Uterus (tissue), 4 donors: ENCODE data around the gene CADM2. TPM values are rescaled to one million over a fixed set of nuclear protein-coding genes. Genes with fewer than 3 reads are reported as not detected.

Experiments used
- DNase-seq, 2 donors: peaks; one replicate each; pipeline ENCODE4 v3.0.0-alpha.2; 2019 to 2020
- H3K27ac ChIP-seq, 2 donors: fragments of 200-600 bp; sonication (generic); 1 replicate in 1 of 2; 2 replicates in 1 of 2; pipeline ENCODE4 v1.5.1; 2016 to 2018
- H3K27me3 ChIP-seq, 2 donors: fragments of 200-600 bp; sonication (generic); one replicate each; pipeline ENCODE4 v1.5.1; 2018 to 2019; ENCODE audit warnings: control low read depth in 1 of 2
- H3K36me3 ChIP-seq, 2 donors: fragments of 200-600 bp; sonication (generic); one replicate each; pipeline ENCODE4 v1.5.1; 2019; ENCODE audit warnings: control low read depth in 1 of 2
- H3K4me1 ChIP-seq, 2 donors: fragments of 200-600 bp; sonication (generic); one replicate each; pipeline ENCODE4 v1.5.1; 2018 to 2019; ENCODE audit warnings: control low read depth in 1 of 2
- H3K4me3 ChIP-seq, 2 donors: fragments of 200-600 bp; sonication (generic); 1 replicate in 1 of 2; 2 replicates in 1 of 2; pipeline ENCODE4 v1.5.1; 2018 to 2019; ENCODE audit warnings: mild to moderate bottlenecking in 1 of 2
- H3K9me3 ChIP-seq, 2 donors: fragments of 200-600 bp; sonication (generic); one replicate each; pipeline ENCODE4 v1.5.1; 2019; ENCODE audit warnings: control low read depth in 1 of 2
- POLR2A ChIP-seq, 2 donors: fragments of 450-650 bp; IDR thresholded peaks; one replicate each; pipeline ENCODE4 v1.6.1; 2016; ENCODE audit warnings: antibody characterized with exemption in 2 of 2, mild to moderate bottlenecking in 1 of 2, moderate library complexity in 1 of 2
- intact Hi-C: fragments of 100-400 bp; cut with DNase I; formaldehyde crosslinking; loops from one replicate; pipeline ENCODE4 v1.15.1; 2023; ENCODE audit warnings: low total_unique reads
- total RNA-seq, 4 donors: library from RNA; depleted of rRNA in 3 of 4; stranded (reverse); fragments of >200 nt in 3 of 4; gene quantifications; one replicate each; pipeline versions ENCODE4 v1.1.0 to v1.2.4, GENCODE V29; 2014 to 2023
- TF ChIP-seq, protein P1 (sequence below), 4 experiments: fragments of 200-600 bp in 2 of 4; fragments of 450-650 bp in 2 of 4; sonication (generic) in 2 of 4; IDR thresholded peaks; one replicate each; pipeline ENCODE4 v1.5.1; 2016 to 2019; ENCODE audit warnings: antibody characterized with exemption in 4 of 4, mild to moderate bottlenecking in 2 of 4, moderate library complexity in 1 of 4
- donor health status: DM: yes; HTN: yes; CAD: no.

Gene CADM2
- total RNA-seq, 4 donors from 2014 or later, result 0.29 to 6.6 (median 0.85) TPM; not detected in 1

DNA sequence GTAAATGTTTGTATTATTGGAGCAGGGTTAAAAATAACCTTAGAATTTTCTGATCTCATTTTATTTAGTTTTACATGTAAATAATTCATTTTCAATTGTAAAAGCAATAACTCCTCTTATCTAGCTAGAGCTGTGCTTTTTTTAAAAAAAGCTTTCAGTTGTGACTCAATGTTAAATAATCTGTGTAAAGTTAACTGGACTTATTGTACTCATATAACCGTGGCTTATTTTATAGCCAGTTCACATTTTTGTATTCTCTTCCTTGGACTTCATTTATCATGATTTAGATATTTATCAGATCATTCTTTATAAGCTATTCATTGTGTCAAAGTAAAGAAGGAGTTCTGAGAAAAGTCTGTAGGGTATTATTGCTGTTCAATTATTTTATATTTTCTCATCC is 435.6 kb downstream of the CADM2 start:
- H3K27me3 ChIP-seq, result no peaks in the 10 kb centered on the region
- intact Hi-C loops, result no loop called here
- H3K36me3 ChIP-seq, result no peaks in the 10 kb centered on the region
- H3K9me3 ChIP-seq, result no peaks in the 10 kb centered on the region
- TF ChIP-seq, protein P1, sequence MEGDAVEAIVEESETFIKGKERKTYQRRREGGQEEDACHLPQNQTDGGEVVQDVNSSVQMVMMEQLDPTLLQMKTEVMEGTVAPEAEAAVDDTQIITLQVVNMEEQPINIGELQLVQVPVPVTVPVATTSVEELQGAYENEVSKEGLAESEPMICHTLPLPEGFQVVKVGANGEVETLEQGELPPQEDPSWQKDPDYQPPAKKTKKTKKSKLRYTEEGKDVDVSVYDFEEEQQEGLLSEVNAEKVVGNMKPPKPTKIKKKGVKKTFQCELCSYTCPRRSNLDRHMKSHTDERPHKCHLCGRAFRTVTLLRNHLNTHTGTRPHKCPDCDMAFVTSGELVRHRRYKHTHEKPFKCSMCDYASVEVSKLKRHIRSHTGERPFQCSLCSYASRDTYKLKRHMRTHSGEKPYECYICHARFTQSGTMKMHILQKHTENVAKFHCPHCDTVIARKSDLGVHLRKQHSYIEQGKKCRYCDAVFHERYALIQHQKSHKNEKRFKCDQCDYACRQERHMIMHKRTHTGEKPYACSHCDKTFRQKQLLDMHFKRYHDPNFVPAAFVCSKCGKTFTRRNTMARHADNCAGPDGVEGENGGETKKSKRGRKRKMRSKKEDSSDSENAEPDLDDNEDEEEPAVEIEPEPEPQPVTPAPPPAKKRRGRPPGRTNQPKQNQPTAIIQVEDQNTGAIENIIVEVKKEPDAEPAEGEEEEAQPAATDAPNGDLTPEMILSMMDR (IDR thresholded peaks at IDR 0.05), result no peak
- TF ChIP-seq POLR2A (IDR thresholded peaks at IDR 0.05), result no peak
- H3K4me1 ChIP-seq, result no peaks in the 10 kb centered on the region
- H3K27ac ChIP-seq, result no peak overlapping the region
- DNase-seq, result no peak
- no peak overlapping the region for H3K4me3 ChIP-seq

DNA sequence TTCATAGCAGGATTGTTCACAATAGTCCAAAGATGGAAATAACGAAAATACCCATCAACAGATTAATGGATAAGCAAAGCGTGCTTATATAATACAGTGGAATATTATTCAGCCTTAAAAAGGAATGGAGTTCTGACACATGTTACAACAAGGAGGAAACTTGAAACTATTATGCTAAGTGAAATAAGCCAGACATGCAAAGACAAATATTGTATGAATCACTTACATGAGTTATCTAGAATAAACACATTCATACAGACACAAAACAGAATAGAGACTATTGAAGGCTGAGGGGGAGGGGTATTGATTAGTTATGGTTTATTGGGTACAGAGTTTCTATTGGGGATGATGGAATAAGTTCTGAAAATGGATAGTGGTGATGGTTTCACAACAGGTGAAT is 438.6 kb downstream of the CADM2 start:
- no peaks in the 10 kb centered on the region for H3K36me3 ChIP-seq
- no peaks in the 10 kb centered on the region for H3K4me1 ChIP-seq
- no peak overlapping the region for H3K4me3 ChIP-seq
- no peak overlapping the region for H3K27ac ChIP-seq
- H3K27me3 ChIP-seq, result no peaks in the 10 kb centered on the region
- intact Hi-C loops, result no loop called here
- DNase-seq, result no peak
- H3K9me3 ChIP-seq, result no peaks in the 10 kb centered on the region
- TF ChIP-seq, protein P1 (IDR thresholded peaks at IDR 0.05), result no peak
- no peak for TF ChIP-seq POLR2A (IDR thresholded peaks at IDR 0.05)

DNA sequence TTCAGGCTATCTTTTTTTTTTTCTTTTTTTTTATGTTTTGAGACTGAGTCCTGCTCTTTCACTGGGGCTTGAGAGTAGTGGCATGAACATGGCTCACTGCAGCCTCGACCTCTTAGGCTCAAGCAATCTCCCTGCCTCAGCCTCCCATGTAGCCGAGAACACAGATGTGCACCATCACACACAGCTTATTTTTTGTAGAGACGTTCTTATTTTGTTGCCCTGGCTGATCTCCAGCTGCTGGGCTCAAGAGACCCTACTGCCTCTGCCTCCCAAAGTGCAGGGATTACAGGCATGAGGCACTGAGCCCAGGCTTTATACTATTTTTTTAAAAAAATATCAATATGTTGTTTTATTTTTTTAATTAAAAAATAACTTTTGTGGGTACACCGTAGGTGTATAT is 467.3 kb downstream of the CADM2 start:
- Histone ChIP-seq H3K27me3 (no peaks in the 10 kb centered on the region), H3K4me1 (no peaks in the 10 kb centered on the region), H3K9me3 (no peaks in the 10 kb centered on the region), H3K4me3 (no peak overlapping the region), H3K36me3 (no peaks in the 10 kb centered on the region), H3K27ac (no peak overlapping the region)
- intact Hi-C loops, result no loop called here
- TF ChIP-seq, protein P1 (IDR thresholded peaks at IDR 0.05), result no peak
- no peak for TF ChIP-seq POLR2A (IDR thresholded peaks at IDR 0.05)
- no peak for DNase-seq

DNA sequence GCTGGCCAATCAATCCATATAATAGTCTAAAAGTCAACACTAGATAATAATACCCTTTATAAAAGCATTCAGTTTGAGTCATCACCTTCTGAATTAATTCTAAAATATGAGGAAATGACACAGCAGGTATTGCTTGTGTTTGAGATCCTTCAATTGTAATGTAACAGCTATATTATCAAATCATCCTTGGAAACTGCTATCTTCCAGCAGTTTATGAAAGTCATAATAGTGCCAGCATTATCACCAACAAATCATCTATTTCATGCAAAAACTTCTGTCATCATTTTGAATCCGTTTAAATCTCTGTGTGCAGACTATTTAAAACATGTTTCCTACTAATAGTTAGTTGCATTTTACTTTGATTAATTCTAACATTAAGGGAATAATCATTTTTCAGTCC is 468.7 kb downstream of the CADM2 start:
- Histone ChIP-seq H3K36me3 (no peaks in the 10 kb centered on the region), H3K27me3 (no peaks in the 10 kb centered on the region), H3K27ac (no peak overlapping the region), H3K9me3 (no peaks in the 10 kb centered on the region), H3K4me3 (no peak overlapping the region), H3K4me1 (no peaks in the 10 kb centered on the region)
- no peak for DNase-seq
- no peak for TF ChIP-seq POLR2A (IDR thresholded peaks at IDR 0.05)
- TF ChIP-seq, protein P1 (IDR thresholded peaks at IDR 0.05), result no peak
- intact Hi-C loops, result no loop called here

DNA sequence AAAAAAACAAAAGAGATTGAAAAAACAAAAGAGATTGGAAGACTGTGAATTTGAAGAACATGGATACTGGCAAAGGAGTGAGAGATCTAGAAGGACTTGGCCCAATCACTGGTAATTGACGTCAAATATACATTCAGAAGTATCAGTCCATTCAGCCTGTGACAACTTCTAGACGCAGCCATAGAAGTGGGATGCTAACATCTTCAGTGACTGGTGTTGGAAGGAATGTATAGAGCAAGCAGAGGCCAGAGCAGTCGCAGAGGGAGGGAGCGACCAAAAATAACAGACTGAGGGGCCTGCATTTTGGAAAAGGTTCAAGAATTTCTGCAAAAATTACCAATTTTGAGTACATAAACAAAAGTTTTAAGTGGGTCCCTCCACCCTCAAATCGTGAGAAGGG is 473.3 kb downstream of the CADM2 start:
- TF ChIP-seq, protein P1 (IDR thresholded peaks at IDR 0.05), result no peak
- no peak for TF ChIP-seq POLR2A (IDR thresholded peaks at IDR 0.05)
- H3K36me3 ChIP-seq, result no peaks in the 10 kb centered on the region
- no peaks in the 10 kb centered on the region for H3K27me3 ChIP-seq
- H3K9me3 ChIP-seq, result no peaks in the 10 kb centered on the region
- no peak overlapping the region for H3K27ac ChIP-seq
- DNase-seq, result no peak
- no peak overlapping the region for H3K4me3 ChIP-seq
- intact Hi-C loops, result no loop called here
- H3K4me1 ChIP-seq, result no peaks in the 10 kb centered on the region
